ENCODE measurements around the gene MVP.

DNA sequence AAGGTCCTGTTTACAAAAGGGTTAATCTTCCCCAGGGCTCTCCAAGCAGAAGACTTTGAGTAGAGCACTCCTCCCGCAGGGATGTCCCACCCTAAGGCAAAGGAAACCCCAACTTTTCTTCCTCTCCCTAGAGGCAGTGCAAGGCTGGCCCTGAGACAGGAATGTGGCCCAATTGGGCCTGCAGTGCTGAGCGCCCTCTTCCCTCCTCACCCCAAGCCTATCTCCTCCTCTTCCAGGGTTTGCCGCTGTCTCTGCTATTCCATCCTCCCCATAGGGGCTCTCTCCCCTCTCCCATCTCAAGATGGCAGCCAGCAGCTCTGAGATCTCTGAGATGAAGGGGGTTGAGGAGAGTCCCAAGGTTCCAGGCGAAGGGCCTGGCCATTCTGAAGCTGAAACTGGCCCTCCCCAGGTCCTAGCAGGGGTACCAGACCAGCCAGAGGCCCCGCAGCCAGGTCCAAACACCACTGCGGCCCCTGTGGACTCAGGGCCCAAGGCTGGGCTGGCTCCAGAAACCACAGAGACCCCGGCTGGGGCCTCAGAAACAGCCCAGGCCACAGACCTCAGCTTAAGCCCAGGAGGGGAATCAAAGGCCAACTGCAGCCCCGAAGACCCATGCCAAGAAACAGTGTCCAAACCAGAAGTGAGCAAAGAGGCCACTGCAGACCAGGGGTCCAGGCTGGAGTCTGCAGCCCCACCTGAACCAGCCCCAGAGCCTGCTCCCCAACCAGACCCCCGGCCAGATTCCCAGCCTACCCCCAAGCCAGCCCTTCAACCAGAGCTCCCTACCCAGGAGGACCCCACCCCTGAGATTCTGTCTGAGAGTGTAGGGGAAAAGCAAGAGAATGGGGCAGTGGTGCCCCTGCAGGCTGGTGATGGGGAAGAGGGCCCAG lies 7.3 kb upstream of the MVP start:
- TF ChIP-seq POLR2A (IDR thresholded peaks at IDR 0.05): no peak
- TF ChIP-seq, protein P1, sequence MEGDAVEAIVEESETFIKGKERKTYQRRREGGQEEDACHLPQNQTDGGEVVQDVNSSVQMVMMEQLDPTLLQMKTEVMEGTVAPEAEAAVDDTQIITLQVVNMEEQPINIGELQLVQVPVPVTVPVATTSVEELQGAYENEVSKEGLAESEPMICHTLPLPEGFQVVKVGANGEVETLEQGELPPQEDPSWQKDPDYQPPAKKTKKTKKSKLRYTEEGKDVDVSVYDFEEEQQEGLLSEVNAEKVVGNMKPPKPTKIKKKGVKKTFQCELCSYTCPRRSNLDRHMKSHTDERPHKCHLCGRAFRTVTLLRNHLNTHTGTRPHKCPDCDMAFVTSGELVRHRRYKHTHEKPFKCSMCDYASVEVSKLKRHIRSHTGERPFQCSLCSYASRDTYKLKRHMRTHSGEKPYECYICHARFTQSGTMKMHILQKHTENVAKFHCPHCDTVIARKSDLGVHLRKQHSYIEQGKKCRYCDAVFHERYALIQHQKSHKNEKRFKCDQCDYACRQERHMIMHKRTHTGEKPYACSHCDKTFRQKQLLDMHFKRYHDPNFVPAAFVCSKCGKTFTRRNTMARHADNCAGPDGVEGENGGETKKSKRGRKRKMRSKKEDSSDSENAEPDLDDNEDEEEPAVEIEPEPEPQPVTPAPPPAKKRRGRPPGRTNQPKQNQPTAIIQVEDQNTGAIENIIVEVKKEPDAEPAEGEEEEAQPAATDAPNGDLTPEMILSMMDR (IDR thresholded peaks at IDR 0.05): no peak
